NCI-H446 (cell line): ENCODE results near the gene NCAPH2.

ENCODE experiments used
- DNase-seq, 2 experiments: peaks; one replicate each; lab custom pipeline; 2025; lab: John Stamatoyannopoulos, UW

NCAPH2 gene

DNA sequence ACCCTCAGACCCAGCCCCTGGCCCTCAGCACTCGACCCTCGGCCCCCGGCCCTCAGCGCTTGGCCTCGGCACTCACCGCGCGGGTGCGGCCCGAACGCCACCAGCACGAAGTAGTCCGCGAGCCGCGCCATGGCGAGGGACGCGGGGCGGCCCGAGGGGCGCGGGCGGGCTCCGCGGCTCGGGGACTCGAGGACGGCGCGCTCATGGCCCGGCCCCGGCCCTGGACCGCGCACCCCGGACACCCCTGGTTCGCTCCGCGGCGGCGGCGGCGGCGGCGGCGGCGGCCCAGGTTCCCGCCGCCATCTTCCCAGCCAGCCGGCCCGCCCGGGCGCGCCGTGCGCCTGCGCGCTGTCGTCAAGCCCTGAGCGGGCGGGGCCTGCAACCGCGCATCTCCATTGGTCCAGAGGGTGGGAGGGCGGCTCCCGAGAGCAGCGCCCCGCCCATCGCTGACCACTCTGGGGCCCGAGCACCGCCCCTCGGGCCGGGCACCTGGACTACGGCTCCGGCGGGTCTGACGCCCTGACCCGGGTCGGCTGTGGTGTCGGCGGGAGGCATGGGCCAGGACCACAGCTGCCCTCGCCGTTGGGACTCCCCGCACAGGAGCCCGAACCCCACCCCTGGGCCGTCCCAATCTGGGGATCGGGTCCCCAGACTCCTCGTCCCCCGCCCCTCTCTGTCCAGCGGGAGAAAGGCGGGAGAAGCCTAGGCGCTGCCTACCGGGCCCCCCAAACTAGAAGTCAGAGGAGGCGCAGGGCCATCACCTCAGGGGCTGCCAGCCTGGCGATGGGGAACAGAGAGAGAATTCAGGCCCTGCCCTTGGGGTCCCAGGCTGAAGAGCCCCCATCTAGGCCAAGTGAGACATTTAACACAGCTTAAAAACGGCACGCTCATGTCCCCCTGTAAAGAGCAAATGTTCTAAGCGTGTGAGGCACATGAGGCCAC is 33.0 kb upstream of the NCAPH2 start, which contains the start of gene SBF1:
SBF1 (minus strand) TSS at position 326 of the 942 bp plus-strand sequence; CDS start at position 131, 195 bp downstream.
- DNase-seq: peak; percentile 48 to 88

- DNase-seq: no peak
Observed at GRCh38 chr22:50475652-50476002, 32.4 kb upstream of the NCAPH2 start.

DNA sequence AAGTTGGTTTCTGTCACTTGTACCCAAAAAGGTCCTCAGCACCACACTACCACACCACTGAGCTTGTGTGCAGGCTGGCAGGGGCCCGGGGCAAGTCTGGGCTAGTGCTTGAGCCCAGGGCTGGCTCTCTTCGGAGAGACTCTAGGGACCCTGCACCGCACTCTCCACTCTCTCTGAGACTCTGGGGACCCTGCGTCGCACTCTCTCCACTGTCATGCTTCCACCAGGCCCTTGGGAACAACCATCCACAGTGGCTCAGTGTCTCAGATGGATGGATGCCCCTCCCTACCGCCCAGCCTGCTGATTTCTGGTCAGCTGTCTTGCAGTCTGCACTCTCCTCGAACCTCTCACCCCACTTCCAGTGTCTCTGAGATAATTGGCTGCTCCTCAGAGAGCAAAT is 31.2 kb upstream of the NCAPH2 start:
- no peak for DNase-seq

DNA sequence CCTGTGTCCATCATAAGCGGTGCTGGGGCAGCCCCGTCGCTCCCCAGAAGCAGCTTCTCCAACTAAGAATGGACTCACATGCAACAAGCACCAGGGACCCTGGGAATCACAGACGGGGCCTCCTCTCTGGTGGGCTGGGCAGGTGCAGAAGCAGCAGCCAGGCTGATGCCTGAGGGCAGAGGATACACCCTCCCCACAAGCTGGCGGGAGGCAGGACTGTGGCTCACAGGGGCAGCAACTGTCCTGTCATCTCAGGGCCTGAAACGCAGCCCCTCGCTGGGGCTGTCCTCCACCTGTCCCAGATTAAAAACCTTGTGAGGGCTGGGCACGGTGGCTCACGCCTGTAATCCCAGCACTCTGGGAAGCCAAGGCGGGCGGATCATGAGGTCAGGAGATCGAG is 30.1 kb upstream of the NCAPH2 start:
- DNase-seq: no peak

DNA sequence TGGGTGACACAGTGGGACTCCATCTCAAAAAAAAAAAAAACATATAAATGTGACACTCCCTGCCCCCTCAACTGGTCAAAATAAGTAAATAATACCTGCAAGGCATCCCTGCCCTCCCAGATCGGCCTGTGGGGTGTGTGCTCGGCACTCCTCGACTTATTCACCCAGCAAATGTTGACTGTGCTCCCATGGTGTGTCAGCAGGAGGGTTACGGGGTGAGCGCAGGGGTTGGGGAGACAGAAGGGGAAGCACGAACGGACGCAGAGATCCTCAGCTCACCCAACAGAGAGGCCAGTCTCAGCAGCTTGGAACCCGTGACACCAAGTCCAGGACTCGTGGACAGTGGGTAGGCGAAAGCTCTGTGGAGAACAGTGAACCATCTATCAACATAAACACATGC is 28.3 kb upstream of the NCAPH2 start:
- DNase-seq: no peak

DNA sequence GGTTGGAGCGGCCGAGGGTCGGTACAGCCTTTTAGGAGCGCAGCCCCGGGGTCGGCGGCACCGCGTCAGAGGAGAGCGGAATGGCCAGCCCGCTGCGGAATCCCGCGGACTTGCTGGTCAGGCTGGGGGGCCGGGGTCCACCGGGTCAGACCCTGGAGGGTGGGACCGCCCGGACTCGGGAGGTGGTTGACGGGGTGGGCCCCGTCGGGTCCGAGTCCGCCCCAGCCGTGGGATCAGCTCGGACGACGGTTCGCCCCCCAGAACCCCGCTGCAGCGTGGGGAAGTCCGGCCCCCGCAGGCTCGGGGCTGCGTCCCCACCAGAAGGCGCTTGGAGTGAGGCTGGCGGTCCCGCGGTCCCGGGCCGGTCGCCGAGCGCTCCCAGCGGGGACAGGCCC is 27.0 kb upstream of the NCAPH2 start:
- no peak for DNase-seq

GRCh38 chr22:50481440-50482106 is 26.5 kb upstream of the NCAPH2 start, which contains the start of gene ADM2:
Gene ADM2, plus strand, starts transcription at chr22:50481543. Its CDS starts 305 bp downstream, at chr22:50481848.
- no peak for DNase-seq

DNA sequence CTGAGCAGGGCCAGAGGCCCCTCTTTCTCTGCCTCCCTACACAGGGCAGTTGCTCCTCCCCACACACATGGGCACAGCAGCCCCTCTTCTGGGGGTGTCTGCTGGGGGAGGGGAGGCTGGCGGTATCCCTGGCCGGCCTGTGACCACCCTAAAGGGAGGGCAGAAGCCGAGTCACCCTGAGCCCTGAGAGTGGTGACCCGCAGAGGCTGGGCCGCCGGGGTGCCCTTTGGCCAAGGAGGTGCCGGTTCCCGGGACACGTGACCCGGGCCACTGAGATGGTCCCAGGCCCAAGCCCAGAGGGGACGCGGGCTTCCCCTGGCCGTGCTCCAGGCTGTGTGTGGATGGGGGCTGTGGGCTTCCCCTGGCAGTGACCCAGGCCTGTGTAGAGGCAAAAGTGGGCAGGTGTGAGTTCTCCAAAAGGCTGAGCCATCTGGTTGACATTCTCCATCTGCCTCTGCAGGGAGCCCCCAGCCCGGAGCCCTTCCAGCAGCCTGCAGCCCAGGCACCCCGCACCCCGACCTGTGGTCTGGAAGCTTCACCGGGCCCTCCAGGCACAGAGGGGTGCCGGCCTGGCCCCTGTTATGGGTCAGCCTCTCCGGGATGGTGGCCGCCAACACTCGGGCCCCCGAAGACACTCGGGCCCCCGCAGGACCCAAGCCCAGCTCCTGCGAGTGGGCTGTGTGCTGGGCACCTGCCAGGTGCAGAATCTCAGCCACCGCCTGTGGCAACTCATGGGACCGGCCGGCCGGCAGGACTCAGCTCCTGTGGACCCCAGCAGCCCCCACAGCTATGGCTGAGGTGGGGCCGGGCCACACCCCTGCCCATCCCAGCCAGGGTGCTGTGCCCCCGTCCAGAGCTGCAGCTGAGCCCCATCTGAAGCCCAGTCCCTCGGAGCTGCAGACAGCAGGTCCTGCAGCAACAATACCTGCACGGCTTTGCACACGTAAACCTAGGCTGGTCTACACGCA is 25.6 kb upstream of the NCAPH2 start:
- DNase-seq: no peak

GRCh38 chr22:50483106-50483505 is 24.9 kb upstream of the NCAPH2 start:
- DNase-seq: no peak

DNA sequence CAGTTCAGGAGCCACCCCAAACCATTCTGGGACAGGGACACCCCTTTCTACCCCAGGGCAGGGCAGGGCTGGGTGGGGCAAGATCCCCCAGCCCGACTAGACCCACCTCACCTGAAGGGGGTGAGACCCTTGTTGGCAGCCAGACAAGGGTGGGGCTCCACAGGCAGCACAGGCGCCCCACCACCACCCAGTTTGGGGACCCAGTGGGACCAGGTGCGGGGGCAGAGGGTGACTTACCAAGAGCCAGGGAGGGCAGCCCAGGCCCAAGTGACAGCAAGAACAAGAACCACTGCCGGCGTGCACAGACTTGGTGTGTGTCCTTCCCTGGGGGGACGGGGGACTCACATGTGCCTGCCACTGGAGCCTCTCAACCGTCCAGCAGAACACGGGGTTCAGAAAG is 24.5 kb upstream of the NCAPH2 start:
- DNase-seq: no peak

DNA sequence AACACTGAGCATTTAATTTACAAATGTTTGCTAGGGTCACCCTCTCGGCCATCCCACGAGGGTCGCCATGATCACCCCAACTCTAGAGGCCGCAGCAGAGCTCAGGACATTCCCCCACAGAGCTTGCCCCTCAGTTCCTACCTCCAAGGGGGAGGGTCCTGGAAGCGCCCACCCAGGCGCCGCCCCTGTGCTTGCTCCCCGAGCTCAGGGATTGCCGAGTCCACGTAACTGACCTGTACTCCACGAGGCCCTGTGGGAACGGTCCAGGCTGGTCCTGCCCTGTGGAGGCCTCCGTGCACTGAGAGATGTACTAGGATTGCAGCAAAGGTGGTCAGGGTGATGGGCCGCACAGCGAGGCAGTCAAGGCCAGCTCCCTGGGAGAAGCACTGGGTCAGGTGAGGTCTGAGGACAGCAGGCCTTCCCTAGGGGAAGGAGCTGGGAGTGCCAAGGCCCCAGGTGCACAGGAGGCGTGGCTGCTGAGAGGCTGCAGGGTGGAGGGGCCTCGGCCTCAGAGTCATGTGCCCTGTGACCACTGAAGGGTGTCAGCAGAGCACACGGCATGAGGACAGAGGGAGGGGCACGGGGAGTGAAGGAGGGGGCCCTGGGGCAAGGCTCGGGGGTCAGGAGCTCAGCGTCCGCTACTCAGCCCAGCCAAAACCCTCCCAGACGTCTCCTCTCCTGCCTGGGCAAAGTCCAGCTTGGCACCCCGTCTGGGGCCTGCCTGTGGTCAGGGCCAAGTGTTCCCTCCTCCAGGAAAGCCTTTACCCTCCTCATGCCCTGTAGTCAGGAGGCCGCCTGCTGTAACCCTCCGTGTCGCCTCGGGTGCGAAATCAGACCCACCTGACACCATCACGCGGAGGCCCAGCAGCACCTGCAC is 23.8 kb upstream of the NCAPH2 start:
- no peak for DNase-seq

GRCh38 chr22:50485221-50486131 is 22.5 kb upstream of the NCAPH2 start:
- no peak for DNase-seq

- no peak for DNase-seq
Observed at GRCh38 chr22:50486561-50487289, 21.3 kb upstream of the NCAPH2 start, which contains the start of gene MIOX. Gene MIOX, plus strand, starts transcription at chr22:50486859. Its CDS starts 39 bp downstream, at chr22:50486898.

DNA sequence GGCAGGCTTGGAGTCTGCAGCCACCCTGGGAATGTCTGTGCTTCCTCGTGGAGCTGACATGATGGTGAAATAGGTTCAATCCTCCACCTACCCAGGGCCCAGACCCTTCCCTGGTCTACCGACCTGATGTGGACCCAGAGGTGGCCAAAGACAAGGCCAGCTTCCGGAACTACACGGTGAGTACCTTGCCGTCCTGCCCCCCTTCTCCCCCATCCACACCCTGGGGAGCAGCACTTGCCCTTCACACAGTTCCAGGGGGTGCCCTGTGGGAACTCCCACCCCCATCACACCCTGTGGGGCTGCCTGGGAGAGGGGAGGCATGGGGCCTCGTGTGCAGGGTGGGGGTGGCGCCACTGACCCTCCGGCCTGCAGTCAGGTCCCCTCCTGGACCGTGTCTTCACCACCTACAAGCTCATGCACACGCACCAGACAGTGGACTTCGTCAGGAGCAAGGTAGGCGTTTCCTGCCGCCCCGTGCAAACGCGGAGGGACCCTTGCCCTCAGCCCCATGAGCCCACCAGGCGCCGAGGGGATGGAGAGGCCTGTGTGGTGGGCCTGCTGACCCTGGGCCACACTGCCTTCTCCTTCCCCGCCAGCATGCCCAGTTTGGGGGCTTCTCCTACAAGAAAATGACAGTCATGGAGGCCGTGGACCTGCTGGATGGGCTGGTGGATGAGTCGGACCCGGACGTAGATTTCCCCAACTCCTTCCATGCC is 20.6 kb upstream of the NCAPH2 start:
- DNase-seq: no peak

- no peak for DNase-seq
Observed at GRCh38 chr22:50488006-50488677, 19.9 kb upstream of the NCAPH2 start.

DNA sequence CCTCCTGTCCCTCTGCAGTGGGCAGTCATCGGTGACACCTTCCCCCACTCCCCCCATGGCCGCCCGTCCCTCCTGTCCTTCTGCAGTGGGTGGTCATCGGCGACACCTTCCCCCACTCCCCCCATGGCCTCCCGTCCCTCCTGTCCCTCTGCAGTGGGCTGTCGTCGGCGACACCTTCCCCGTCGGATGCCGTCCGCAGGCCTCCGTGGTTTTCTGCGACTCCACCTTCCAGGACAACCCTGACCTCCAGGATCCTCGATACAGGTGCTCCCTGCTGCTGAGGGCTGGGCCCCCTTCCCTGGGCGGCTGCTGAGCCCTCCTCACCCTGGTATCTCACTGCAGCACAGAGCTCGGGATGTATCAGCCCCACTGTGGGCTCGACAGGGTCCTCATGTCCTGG is 19.1 kb upstream of the NCAPH2 start:
- no peak for DNase-seq

- no peak for DNase-seq
Observed at GRCh38 chr22:50489363-50490243, 18.4 kb upstream of the NCAPH2 start.
